ENCODE measurements around the gene LRP5.

DNA sequence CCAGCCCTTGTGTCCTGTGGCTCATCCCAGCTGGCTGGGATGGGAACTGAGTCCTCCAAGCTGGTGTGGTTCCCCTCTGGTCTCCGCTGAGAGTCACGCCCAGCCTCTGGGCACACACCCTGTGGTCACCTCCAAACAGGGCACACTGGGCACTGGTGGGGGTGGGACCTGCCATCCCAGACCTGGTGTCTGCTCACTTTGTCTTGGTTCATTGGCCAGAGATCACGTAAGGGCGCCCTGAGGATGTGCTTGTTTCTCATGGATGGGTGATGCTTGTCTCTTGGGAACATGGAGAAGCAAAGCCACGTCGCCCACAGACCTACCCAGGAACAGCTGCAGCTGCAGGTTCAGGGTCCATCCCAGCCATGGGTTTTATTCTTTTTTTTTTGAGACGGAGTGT lies 43.1 kb downstream of the LRP5 start:
- TF ChIP-seq, protein P1, sequence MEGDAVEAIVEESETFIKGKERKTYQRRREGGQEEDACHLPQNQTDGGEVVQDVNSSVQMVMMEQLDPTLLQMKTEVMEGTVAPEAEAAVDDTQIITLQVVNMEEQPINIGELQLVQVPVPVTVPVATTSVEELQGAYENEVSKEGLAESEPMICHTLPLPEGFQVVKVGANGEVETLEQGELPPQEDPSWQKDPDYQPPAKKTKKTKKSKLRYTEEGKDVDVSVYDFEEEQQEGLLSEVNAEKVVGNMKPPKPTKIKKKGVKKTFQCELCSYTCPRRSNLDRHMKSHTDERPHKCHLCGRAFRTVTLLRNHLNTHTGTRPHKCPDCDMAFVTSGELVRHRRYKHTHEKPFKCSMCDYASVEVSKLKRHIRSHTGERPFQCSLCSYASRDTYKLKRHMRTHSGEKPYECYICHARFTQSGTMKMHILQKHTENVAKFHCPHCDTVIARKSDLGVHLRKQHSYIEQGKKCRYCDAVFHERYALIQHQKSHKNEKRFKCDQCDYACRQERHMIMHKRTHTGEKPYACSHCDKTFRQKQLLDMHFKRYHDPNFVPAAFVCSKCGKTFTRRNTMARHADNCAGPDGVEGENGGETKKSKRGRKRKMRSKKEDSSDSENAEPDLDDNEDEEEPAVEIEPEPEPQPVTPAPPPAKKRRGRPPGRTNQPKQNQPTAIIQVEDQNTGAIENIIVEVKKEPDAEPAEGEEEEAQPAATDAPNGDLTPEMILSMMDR (IDR thresholded peaks at IDR 0.05; ENCODE audit: insufficient read depth, low read length, poor library complexity, severe bottlenecking): no peak
- TF ChIP-seq EZH2phosphoT487 (conservative IDR thresholded peaks at IDR 0.05; ENCODE audit: low read length): no peak
